GM21528 (cell line): ENCODE measurements around the gene FGFBP3.

ENCODE experiments used
- ATAC-seq: cut with Tn5 transposase; IDR thresholded peaks from one replicate; pipeline ENCODE4 v1.9.1; 2021; ENCODE audit warnings: mild to moderate bottlenecking, moderate library complexity; ENCODE audit not compliant: unreplicated experiment, low FRiP score

FGFBP3 gene

DNA sequence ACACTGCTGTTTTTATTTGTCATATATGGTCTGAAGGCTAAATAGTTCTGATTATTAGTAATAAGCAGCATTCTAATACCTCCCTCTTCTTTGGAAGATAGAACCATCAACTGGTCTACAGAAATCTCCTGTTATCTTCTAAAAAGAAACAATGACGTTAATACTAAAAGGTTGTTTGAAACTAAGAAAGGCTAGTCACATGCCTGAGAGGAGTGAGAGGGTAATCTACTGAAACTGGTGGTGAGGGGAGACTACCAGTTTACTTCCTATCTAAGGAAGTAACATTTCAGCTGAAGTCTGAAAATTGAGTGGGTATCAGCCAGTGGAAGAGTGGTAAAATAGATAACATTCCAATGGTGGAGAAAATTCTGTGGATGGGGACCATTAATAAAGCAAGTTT lies 48.4 kb downstream of the FGFBP3 start:
- no peak for ATAC-seq

DNA sequence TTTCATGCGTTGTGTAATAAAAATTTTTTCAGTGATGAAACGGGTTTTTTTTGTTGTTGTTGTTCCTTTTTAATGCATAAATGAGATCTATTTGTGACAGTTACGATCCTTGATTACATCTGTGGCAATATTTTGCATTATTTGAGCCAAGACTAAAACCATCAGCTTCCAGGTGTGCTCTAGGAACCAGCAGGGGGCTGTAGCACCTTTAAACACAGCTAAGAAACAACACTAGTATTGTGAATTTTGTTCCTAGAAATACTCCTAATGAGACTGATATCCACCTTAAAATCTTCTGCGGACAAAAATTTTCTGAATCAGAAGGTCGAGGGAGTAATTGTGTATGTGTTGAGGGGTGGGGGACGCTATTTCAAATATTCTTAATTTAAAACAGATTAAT lies 52.6 kb downstream of the FGFBP3 start:
- no peak for ATAC-seq
